PC-3 (cell line): ENCODE data around the gene CHRM4. TPM values are rescaled to one million over a fixed set of nuclear protein-coding genes. Genes with fewer than 3 reads are reported as not detected.

Experiments
- ATAC-seq: fragments of 200-7000 bp; cut with Tn5 transposase; 2 replicates; pipeline ENCODE4 v1.9.1; 2020; ENCODE audit warnings: mild to moderate bottlenecking, moderate library complexity
- BruUV-seq: library from RNA; stranded (reverse); fragments of 400-500 nt; replicated peaks from 2 replicates; lab custom pipeline; 2021; lab: Mats Ljungman, UMichigan
- CTCF ChIA-PET: fragments of 300-600 bp; sonication (Branson Sonifier 250); formaldehyde crosslinking; loops from one replicate; lab custom pipeline; 2022; ENCODE audit warnings: antibody characterized with exemption; lab: Charles Lee
- POLR2A ChIA-PET: fragments of 300-600 bp; sonication (Branson Sonifier 250); formaldehyde crosslinking; loops from one replicate; lab custom pipeline; 2022; ENCODE audit warnings: antibody characterized with exemption; ENCODE audit not compliant: unreplicated experiment; lab: Charles Lee
- DNase-seq: peaks from one replicate; pipeline ENCODE4 v3.0.0-alpha.2; 2015
- H2AFZ ChIP-seq: fragments of 300-600 bp; sonication (generic); 2 replicates; pipeline ENCODE4 v1.6.0; 2016; ENCODE audit warnings: antibody characterized with exemption, low read length
- H3F3A ChIP-seq: fragments of 300-600 bp; sonication (generic); one replicate; pipeline ENCODE4 v1.6.0; 2017; ENCODE audit warnings: antibody characterized with exemption, low read length, control low read depth, mild to moderate bottlenecking; ENCODE audit not compliant: unreplicated experiment
- H3K27ac ChIP-seq: fragments of 300-600 bp; sonication (generic); 2 replicates; pipeline ENCODE4 v1.5.1; 2016; ENCODE audit warnings: mild to moderate bottlenecking, low read length
- H3K27me3 ChIP-seq: fragments of 300-600 bp; sonication (generic); 2 replicates; pipeline ENCODE4 v1.6.1; 2016; ENCODE audit warnings: low read length, mixed read lengths
- H3K36me3 ChIP-seq: fragments of 300-600 bp; sonication (generic); 2 replicates; pipeline ENCODE4 v1.6.1; 2016; ENCODE audit warnings: low read depth, mixed run types, low read length, mixed read lengths
- H3K4me1 ChIP-seq: fragments of 300-600 bp; sonication (generic); 2 replicates; pipeline ENCODE4 v1.5.1; 2016; ENCODE audit warnings: low read length; ENCODE audit not compliant: insufficient read depth
- H3K4me2 ChIP-seq: fragments of 300-600 bp; sonication (generic); 2 replicates; pipeline ENCODE4 v1.6.0; 2016; ENCODE audit warnings: low read length
- H3K4me3 ChIP-seq: fragments of 300-600 bp; sonication (generic); 2 replicates; pipeline ENCODE4 v1.5.1; 2016; ENCODE audit warnings: mild to moderate bottlenecking, low read length, mixed read lengths
- H3K79me2 ChIP-seq: fragments of 300-600 bp; sonication (generic); 2 replicates; pipeline ENCODE4 v1.6.1; 2017; ENCODE audit warnings: low read length, mixed read lengths
- H3K9ac ChIP-seq: fragments of 300-600 bp; sonication (generic); 2 replicates; pipeline ENCODE4 v1.6.0; 2016; ENCODE audit warnings: mild to moderate bottlenecking, low read length
- H3K9me2 ChIP-seq: fragments of 300-600 bp; sonication (generic); replicated peaks from 2 replicates; pipeline ENCODE4 v1.6.1; 2016; ENCODE audit warnings: mixed run types, low read length, mixed read lengths
- H3K9me3 ChIP-seq: fragments of 300-600 bp; sonication (generic); 2 replicates; pipeline ENCODE4 v1.6.1; 2016; ENCODE audit warnings: low read length, mixed read lengths
- H4K20me1 ChIP-seq: fragments of 300-600 bp; sonication (generic); 2 replicates; pipeline ENCODE4 v1.6.1; 2016; ENCODE audit warnings: low read length, mixed read lengths
- CTCF ChIP-seq: fragments of 300-600 bp; sonication (generic); conservative IDR thresholded peaks from 2 replicates; pipeline ENCODE4 v1.5.1; 2017; ENCODE audit warnings: antibody characterized with exemption, low read depth, mild to moderate bottlenecking, low read length
- EZH2 ChIP-seq: fragments of 300-600 bp; sonication (generic); IDR thresholded peaks from one replicate; pipeline ENCODE4 v1.6.1; 2017; ENCODE audit warnings: antibody characterized with exemption, mild to moderate bottlenecking, low read length; ENCODE audit not compliant: unreplicated experiment
- EZH2phosphoT487 ChIP-seq: fragments of 300-600 bp; sonication (generic); IDR thresholded peaks from 2 replicates; pipeline ENCODE4 v1.6.1; 2018; ENCODE audit warnings: mild to moderate bottlenecking, antibody characterized with exemption, low read length, borderline replicate concordance
- intact Hi-C: fragments of 100-400 bp; cut with micrococcal nuclease; formaldehyde crosslinking; loops from 2 replicates; pipeline ENCODE4 v1.9.0; 2023
- total RNA-seq: library from RNA; depleted of rRNA; stranded (reverse); fragments of >200 nt; gene quantifications from 2 replicates; pipeline ENCODE4 v1.2.3, GENCODE V29; 2014

Gene CHRM4
- total RNA-seq, 1 experiment from 2014 or later, result not detected

GRCh38 chr11:46377290-46377689, 14.3 kb downstream of the CHRM4 start:
- DNase-seq, result no peak
- Histone ChIP-seq H3K27me3 (no peaks in the 10 kb centered on the region), H3F3A (no peaks in the 10 kb centered on the region), H3K4me2 (no peak overlapping the region), H3K4me3 (no peak overlapping the region), H3K79me2 (no peaks in the 10 kb centered on the region), H3K36me3 (no peaks in the 10 kb centered on the region; the same call in none of the 2 replicates), H3K4me1 (peaks cover 3% of the 10 kb centered on the region; the same call in 1 of the 2 replicates), H3K9me2 (no peaks in the 10 kb centered on the region), H2AFZ (no peak overlapping the region), H4K20me1 (no peaks in the 10 kb centered on the region), H3K9ac (no peak overlapping the region), H3K9me3 (no peaks in the 10 kb centered on the region), H3K27ac (no peak overlapping the region)
- ChIA-PET CTCF (no interaction called here), POLR2A (no interaction called here)
- BruUV-seq, result TSS peak; percentile 26
- no peak for TF ChIP-seq EZH2phosphoT487
- no peak for TF ChIP-seq EZH2
- no peak for TF ChIP-seq CTCF
- intact Hi-C loops, result no loop called here
- no peak for ATAC-seq

GRCh38 chr11:46376258-46377050, 15.1 kb downstream of the CHRM4 start:
- H3K4me2 ChIP-seq, result no peak overlapping the region
- no peak overlapping the region for H3K9ac ChIP-seq
- intact Hi-C loops, result no loop called here
- no peaks in the 10 kb centered on the region for H4K20me1 ChIP-seq
- ATAC-seq (no peak), DNase-seq (no peak)
- ChIA-PET POLR2A (interaction anchor here (0.6 kb wide), 1 partner anchor 103 kb away, joined by 4 read pairs; no protein-coding TSS in a partner anchor), CTCF (no interaction called here)
- no peak overlapping the region for H3K4me3 ChIP-seq
- no peak for TF ChIP-seq CTCF
- TF ChIP-seq EZH2, result no peak
- TF ChIP-seq EZH2phosphoT487, result no peak
- no peaks in the 10 kb centered on the region for H3F3A ChIP-seq
- no peaks in the 10 kb centered on the region; the same call in none of the 2 replicates for H3K36me3 ChIP-seq
- H3K9me2 ChIP-seq, result no peaks in the 10 kb centered on the region
- H3K79me2 ChIP-seq, result no peaks in the 10 kb centered on the region
- no peak overlapping the region for H3K27ac ChIP-seq
- no peaks in the 10 kb centered on the region for H3K27me3 ChIP-seq
- no peaks in the 10 kb centered on the region for H3K4me1 ChIP-seq
- H2AFZ ChIP-seq, result no peak overlapping the region
- no TSS peak for BruUV-seq
- H3K9me3 ChIP-seq, result no peaks in the 10 kb centered on the region
